ENCODE results near the gene SPPL2B. TPM values are rescaled to one million over a fixed set of nuclear protein-coding genes. Genes with fewer than 3 reads are reported as not detected.

The SPPL2B gene
- total and polyA plus RNA-seq, 9 of the 15 experiments (the other 6 are each of a cell fraction or from before 2014, with no cell fraction given) = 0.20 to 81.2 (median 15.1) TPM

- TF ChIP-seq NCOA6 (IDR thresholded peaks at IDR 0.05) = no peak
- 0 out of 4 replicates have a peak, but pooled peaks of 1 of the 2 experiments have one; percentile 6 for TF ChIP-seq MAZ (CRISPR knock-in tag; conservative IDR thresholded peaks at IDR 0.05 in 1 of 2, IDR thresholded peaks at IDR 0.05 in 1 of 2)
Measured at GRCh38 chr19:2288818-2289713, 39.4 kb upstream of the SPPL2B start (continued).

DNA sequence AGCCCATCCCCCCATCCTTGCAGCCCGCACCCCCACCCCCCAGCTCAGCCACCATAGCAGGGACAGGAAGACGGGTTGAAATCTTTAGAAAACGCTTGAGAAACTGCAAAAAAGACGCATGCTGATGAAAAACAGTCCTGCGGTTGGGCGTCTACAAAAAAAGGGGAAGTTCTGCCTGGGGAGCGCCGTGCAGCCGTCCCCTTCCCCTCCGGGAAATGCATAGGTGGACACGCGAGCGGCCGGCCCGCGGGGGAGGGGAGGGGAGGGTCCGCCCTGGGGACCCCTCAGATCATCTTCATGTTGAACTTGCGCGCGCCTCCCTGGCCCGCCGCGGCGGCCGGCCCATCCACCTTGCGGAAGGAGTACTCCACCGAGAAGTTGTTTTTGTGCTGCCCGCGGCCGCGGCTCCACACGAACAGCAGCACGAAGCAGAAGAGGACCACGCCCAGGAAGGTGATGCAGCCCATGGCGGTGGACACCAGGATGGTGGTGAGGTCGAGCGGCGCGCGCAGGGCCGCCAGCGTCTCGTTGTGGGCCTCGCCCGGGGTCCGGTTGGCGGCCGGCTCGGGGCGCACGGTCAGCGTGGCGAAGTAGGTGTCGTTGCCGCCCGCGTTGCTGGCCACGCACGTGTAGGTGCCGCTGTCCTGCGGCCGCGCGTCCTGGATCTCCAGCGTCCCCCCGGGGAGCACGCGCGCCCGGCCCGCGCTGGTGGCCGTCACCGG lies 38.6 kb upstream of the SPPL2B start:
- H3K27me3 ChIP-seq (ENCODE audit: control insufficient read depth in 2 of 2, insufficient read depth in 2 of 2, low read length in 2 of 2) = no peaks in the 10 kb centered on the region
- TF ChIP-seq ZBTB1 (CRISPR knock-in tag; IDR thresholded peaks at IDR 0.05; ENCODE audit: borderline replicate concordance, low read depth) (no peak), ZNF511 (CRISPR knock-in tag; IDR thresholded peaks at IDR 0.05) (0 out of 2 replicates have a peak, but pooled peaks have one; percentile 51), NR2C2 (CRISPR knock-in tag; IDR thresholded peaks at IDR 0.05) (no peak), NR2C2 (tag; IDR thresholded peaks at IDR 0.05) (peak; percentile 29; the same call in 1 of the 2 replicates), ELF1 (tag; IDR thresholded peaks at IDR 0.05) (peak; percentile 38; the same call in 1 of the 2 replicates), BCOR (IDR thresholded peaks at IDR 0.05) (peak; percentile 58; the same call in 1 of the 2 replicates)
- TF ChIP-seq, protein P1, sequence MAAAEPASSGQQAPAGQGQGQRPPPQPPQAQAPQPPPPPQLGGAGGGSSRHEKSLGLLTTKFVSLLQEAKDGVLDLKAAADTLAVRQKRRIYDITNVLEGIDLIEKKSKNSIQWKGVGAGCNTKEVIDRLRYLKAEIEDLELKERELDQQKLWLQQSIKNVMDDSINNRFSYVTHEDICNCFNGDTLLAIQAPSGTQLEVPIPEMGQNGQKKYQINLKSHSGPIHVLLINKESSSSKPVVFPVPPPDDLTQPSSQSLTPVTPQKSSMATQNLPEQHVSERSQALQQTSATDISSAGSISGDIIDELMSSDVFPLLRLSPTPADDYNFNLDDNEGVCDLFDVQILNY (CRISPR knock-in tag; IDR thresholded peaks at IDR 0.05) = no peak
- TF ChIP-seq, protein P2, sequence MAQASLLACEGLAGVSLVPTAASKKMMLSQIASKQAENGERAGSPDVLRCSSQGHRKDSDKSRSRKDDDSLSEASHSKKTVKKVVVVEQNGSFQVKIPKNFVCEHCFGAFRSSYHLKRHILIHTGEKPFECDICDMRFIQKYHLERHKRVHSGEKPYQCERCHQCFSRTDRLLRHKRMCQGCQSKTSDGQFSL (CRISPR knock-in tag; IDR thresholded peaks at IDR 0.05) = peak; percentile 9
- TF ChIP-seq, protein P2 (tag; IDR thresholded peaks at IDR 0.05) = no peak
- TF ChIP-seq, protein P3, sequence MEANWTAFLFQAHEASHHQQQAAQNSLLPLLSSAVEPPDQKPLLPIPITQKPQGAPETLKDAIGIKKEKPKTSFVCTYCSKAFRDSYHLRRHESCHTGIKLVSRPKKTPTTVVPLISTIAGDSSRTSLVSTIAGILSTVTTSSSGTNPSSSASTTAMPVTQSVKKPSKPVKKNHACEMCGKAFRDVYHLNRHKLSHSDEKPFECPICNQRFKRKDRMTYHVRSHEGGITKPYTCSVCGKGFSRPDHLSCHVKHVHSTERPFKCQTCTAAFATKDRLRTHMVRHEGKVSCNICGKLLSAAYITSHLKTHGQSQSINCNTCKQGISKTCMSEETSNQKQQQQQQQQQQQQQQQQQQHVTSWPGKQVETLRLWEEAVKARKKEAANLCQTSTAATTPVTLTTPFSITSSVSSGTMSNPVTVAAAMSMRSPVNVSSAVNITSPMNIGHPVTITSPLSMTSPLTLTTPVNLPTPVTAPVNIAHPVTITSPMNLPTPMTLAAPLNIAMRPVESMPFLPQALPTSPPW (CRISPR knock-in tag; IDR thresholded peaks at IDR 0.05) = peak; percentile 75

More for the DNA sequence above, 38.6 kb upstream of the SPPL2B start:
- CTCF ChIA-PET (ENCODE audit: low intra/inter-chr PET ratio) = interaction anchor here (0.6 kb wide), 1 partner anchor 115 kb away, joined by 6 read pairs; no protein-coding TSS in a partner anchor
- WGBS (ENCODE audit: insufficient coverage, low coverage, missing lambda C conversion rate) = 29% methylated on average over 36 of the region's 74 CpGs
- Histone ChIP-seq H2AFZ (ENCODE audit: low read depth, low read length) (peak overlapping the region; percentile 87), H3K27ac (ENCODE audit: extremely low read depth, low read depth, low read length) (peak overlapping the region; percentile 76; the same call in 1 of the 3 replicates), H3K4me2 (ENCODE audit: insufficient read depth, low read length) (peak overlapping the region; percentile 62), H3K9me1 (ENCODE audit: control insufficient read depth, insufficient read depth, low read length) (peaks cover 2% of the 10 kb centered on the region), H3K4me1 (replicated peaks in 1 of 2; ENCODE audit: control insufficient read depth in 2 of 2, insufficient read depth in 2 of 2, low read length in 2 of 2) (peaks cover 10 to 51% of the 10 kb centered on the region in 2 experiments), H3K9ac (ENCODE audit: insufficient read depth in 1 of 2, low read depth in 2 of 2, low read length in 2 of 2) (peak overlapping the region in 1 of 2 experiments; percentile 90; a peak in 2 of 4 replicates), H3K79me2 (ENCODE audit: control insufficient read depth, insufficient read depth, low read length) (no peaks in the 10 kb centered on the region), H3K4me3 (peak overlapping the region; percentile 43), H4K20me1 (replicated peaks; ENCODE audit: control insufficient read depth, insufficient read depth, low read length) (no peaks in the 10 kb centered on the region), H3K9me3 (replicated peaks; ENCODE audit: control insufficient read depth, insufficient read depth, low read depth, low read length) (no peaks in the 10 kb centered on the region), H3K36me3 (ENCODE audit: control insufficient read depth, insufficient read depth, low read length) (no peaks in the 10 kb centered on the region)
- in situ Hi-C loops (cut with MboI) (no loop called here), intact Hi-C loops (cut with micrococcal nuclease) (no loop called here)
- peak; percentile 71 for ATAC-seq
- peak; percentile 52 to 67 (median 56) for DNase-seq (ENCODE audit: extremely low read depth in 1 of 4, low spot score in 3 of 4)
- POLR2A ChIA-PET = interaction anchor here (1.0 to 2.6 kb wide), 5 partner anchors 9 to 60 kb away, joined by 3 to 18 read pairs (median 8); no protein-coding TSS in a partner anchor
- BruUV-seq (replicated peaks) = TSS peak; percentile 37
- peak; percentile 82 for FAIRE-seq

Measured in K562 (cell line).